Fibroblast of peridontal ligament (primary cell): ENCODE data around the gene SAYSD1.

Experiments used
- DNase-seq: peaks from one replicate; pipeline ENCODE4 v3.0.0-alpha.2; 2010; ENCODE audit errors: extremely low read depth

SAYSD1 gene

GRCh38 chr6:39079197-39080125 is 35.5 kb downstream of the SAYSD1 start:
- DNase-seq: no peak

- DNase-seq: no peak
These were observed 36.3 kb downstream of the SAYSD1 start for GRCh38 chr6:39078695-39079094.

GRCh38 chr6:39077882-39078594 is 36.9 kb downstream of the SAYSD1 start:
- no peak for DNase-seq

- DNase-seq: no peak
These were observed 38.1 kb downstream of the SAYSD1 start for GRCh38 chr6:39076623-39077535.

- no peak for DNase-seq
These were observed 39.0 kb downstream of the SAYSD1 start for GRCh38 chr6:39075807-39076622.

GRCh38 chr6:39075010-39075686 is 39.8 kb downstream of the SAYSD1 start:
- DNase-seq: no peak

GRCh38 chr6:39074486-39074885 is 40.5 kb downstream of the SAYSD1 start:
- DNase-seq: no peak

GRCh38 chr6:39073471-39074355 is 41.3 kb downstream of the SAYSD1 start:
- no peak for DNase-seq

- DNase-seq: no peak
These were observed 42.2 kb downstream of the SAYSD1 start for GRCh38 chr6:39072830-39073229.

GRCh38 chr6:39068391-39068790 is 46.6 kb downstream of the SAYSD1 start:
- DNase-seq: no peak

GRCh38 chr6:39065561-39065960 is 49.4 kb downstream of the SAYSD1 start:
- no peak for DNase-seq

- DNase-seq: no peak
These were observed 51.5 kb downstream of the SAYSD1 start for GRCh38 chr6:39063526-39063925.

- no peak for DNase-seq
These were observed 52.8 kb downstream of the SAYSD1 start for GRCh38 chr6:39062014-39062740.

- DNase-seq: no peak
These were observed 53.4 kb downstream of the SAYSD1 start for GRCh38 chr6:39061588-39061987.

- no peak for DNase-seq
These were observed 53.8 kb downstream of the SAYSD1 start for GRCh38 chr6:39061182-39061581.

- no peak for DNase-seq
These were observed 54.4 kb downstream of the SAYSD1 start for GRCh38 chr6:39060467-39061160.

GRCh38 chr6:39059496-39060310 is 55.3 kb downstream of the SAYSD1 start:
- no peak for DNase-seq
